Measurements from ENCODE around the gene CDKN1C. TPM values are rescaled to one million over a fixed set of nuclear protein-coding genes. Genes with fewer than 3 reads are reported as not detected.
A peak's percentile ranks its signal among the peaks of the same experiment; 100 is the strongest.

The CDKN1C gene
- total RNA-seq, 1 experiment from 2014 or later: 12.9 TPM

DNA sequence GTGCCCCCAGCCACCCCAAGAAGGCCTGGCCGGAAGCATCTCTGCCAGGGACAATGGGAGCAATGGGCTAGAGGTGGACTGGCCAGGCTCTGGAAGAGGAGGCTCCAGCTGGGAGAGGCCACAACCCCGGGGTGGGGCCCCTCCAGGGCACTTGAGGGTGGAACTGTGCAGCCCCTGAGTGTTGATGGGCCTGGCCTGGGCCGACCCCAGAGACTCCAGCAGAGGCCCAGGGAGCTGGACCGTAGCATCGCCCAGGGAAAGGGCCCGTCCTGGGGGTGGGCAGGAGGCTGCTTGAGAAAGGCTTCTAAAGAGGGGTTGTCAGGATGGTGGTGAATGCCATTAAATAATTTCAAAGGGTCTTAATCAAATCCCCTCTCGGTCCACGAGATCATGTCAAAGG is 30.4 kb downstream of the CDKN1C start:
- Histone ChIP-seq H4K20me1 (ENCODE audit: low read length) (no peaks in the 10 kb centered on the region), H3K79me2 (ENCODE audit: low read length) (no peaks in the 10 kb centered on the region), H3F3A (ENCODE audit: low read length, unreplicated experiment) (no peaks in the 10 kb centered on the region), H3K27ac (ENCODE audit: low read length) (no peak overlapping the region), H3K36me3 (ENCODE audit: low read depth, low read length) (no peaks in the 10 kb centered on the region), H3K4me2 (ENCODE audit: low read length) (no peak overlapping the region), H3K27me3 (ENCODE audit: low read length) (no peaks in the 10 kb centered on the region), H3K9ac (ENCODE audit: low read length) (no peak overlapping the region), H3K4me1 (ENCODE audit: insufficient read depth, low read length) (no peaks in the 10 kb centered on the region), H2AFZ (ENCODE audit: low read length) (no peak overlapping the region), H3K9me2 (replicated peaks; ENCODE audit: low read length) (no peaks in the 10 kb centered on the region), H3K9me3 (ENCODE audit: low read length) (no peaks in the 10 kb centered on the region), H3K4me3 (ENCODE audit: low read length) (no peak overlapping the region)
- POLR2A ChIA-PET (ENCODE audit: unreplicated experiment): no interaction called here
- CTCF ChIA-PET: interaction anchor here (0.6 kb wide), 1 partner anchor 36 kb away, joined by 3 read pairs; no protein-coding TSS in a partner anchor
- DNase-seq (no peak), ATAC-seq (no peak)
- BruUV-seq (replicated peaks): no TSS peak
- intact Hi-C loops (cut with micrococcal nuclease): no loop called here
- TF ChIP-seq EZH2 (IDR thresholded peaks at IDR 0.05; ENCODE audit: low read length, unreplicated experiment): no peak
- TF ChIP-seq, protein P1, sequence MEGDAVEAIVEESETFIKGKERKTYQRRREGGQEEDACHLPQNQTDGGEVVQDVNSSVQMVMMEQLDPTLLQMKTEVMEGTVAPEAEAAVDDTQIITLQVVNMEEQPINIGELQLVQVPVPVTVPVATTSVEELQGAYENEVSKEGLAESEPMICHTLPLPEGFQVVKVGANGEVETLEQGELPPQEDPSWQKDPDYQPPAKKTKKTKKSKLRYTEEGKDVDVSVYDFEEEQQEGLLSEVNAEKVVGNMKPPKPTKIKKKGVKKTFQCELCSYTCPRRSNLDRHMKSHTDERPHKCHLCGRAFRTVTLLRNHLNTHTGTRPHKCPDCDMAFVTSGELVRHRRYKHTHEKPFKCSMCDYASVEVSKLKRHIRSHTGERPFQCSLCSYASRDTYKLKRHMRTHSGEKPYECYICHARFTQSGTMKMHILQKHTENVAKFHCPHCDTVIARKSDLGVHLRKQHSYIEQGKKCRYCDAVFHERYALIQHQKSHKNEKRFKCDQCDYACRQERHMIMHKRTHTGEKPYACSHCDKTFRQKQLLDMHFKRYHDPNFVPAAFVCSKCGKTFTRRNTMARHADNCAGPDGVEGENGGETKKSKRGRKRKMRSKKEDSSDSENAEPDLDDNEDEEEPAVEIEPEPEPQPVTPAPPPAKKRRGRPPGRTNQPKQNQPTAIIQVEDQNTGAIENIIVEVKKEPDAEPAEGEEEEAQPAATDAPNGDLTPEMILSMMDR (conservative IDR thresholded peaks at IDR 0.05; ENCODE audit: low read depth, low read length): no peak
- TF ChIP-seq EZH2phosphoT487 (IDR thresholded peaks at IDR 0.05; ENCODE audit: borderline replicate concordance, low read length): no peak

DNA sequence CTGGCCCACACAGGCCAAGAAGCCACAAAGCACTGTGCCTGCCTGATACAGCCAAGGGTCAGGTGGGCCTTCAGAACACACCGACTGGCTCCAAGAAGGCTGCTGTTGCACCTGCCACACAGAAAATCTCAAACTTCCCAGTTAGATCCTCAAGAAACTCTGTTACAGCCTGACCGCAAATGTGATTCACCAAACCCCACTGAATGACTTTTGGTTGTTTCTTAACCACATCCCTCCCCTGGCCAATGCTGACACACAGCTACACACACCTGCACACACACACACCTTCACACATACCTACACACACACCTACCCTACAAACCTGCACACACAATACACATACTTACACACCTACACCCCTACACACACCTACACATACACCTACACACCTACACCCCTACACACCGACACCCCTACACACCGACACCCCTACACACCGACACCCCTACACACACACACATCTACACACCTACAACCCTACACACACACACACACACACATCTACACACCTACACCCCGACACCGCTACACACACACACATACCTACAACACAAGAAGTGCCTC is 31.5 kb downstream of the CDKN1C start:
- no peaks in the 10 kb centered on the region for H3K4me1 ChIP-seq (ENCODE audit: insufficient read depth, low read length)
- no peak overlapping the region for H3K9ac ChIP-seq (ENCODE audit: low read length)
- no peaks in the 10 kb centered on the region for H3K27me3 ChIP-seq (ENCODE audit: low read length)
- ChIA-PET POLR2A (ENCODE audit: unreplicated experiment) (no interaction called here), CTCF (no interaction called here)
- TF ChIP-seq EZH2phosphoT487 (IDR thresholded peaks at IDR 0.05; ENCODE audit: borderline replicate concordance, low read length): no peak
- TF ChIP-seq EZH2 (IDR thresholded peaks at IDR 0.05; ENCODE audit: low read length, unreplicated experiment): no peak
- H2AFZ ChIP-seq (ENCODE audit: low read length): no peak overlapping the region
- intact Hi-C loops (cut with micrococcal nuclease): no loop called here
- H3F3A ChIP-seq (ENCODE audit: low read length, unreplicated experiment): no peaks in the 10 kb centered on the region
- no TSS peak for BruUV-seq (replicated peaks)
- no peaks in the 10 kb centered on the region for H3K79me2 ChIP-seq (ENCODE audit: low read length)
- no peaks in the 10 kb centered on the region for H3K9me3 ChIP-seq (ENCODE audit: low read length)
- no peak overlapping the region for H3K4me3 ChIP-seq (ENCODE audit: low read length)
- no peak overlapping the region for H3K27ac ChIP-seq (ENCODE audit: low read length)
- ATAC-seq (no peak), DNase-seq (peak; percentile 46)
- no peak overlapping the region for H3K4me2 ChIP-seq (ENCODE audit: low read length)
- H3K9me2 ChIP-seq (replicated peaks; ENCODE audit: low read length): no peaks in the 10 kb centered on the region
- no peaks in the 10 kb centered on the region for H3K36me3 ChIP-seq (ENCODE audit: low read depth, low read length)
- no peaks in the 10 kb centered on the region for H4K20me1 ChIP-seq (ENCODE audit: low read length)

DNA sequence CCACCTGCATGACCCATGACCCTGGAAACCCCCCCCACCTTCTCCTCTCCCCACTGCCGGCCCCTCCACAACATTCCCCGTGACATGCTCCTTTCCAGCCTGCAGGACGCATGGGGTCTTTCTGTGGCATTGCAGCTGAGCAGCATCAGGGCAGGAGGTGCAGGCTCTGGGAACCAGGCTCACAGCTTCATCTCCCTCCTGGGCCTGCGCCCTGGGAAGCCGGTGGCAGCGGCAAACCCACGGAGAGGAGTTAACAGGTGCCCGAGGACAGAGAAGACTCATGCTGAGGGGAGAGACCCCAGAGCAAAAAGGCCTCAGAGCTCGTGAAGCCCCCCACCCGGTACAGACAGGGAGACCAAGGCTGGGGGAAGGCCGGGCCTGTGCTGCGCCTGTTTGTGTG is 32.2 kb downstream of the CDKN1C start:
- no peaks in the 10 kb centered on the region for H3K27me3 ChIP-seq (ENCODE audit: low read length)
- no peaks in the 10 kb centered on the region for H3K9me2 ChIP-seq (replicated peaks; ENCODE audit: low read length)
- no peaks in the 10 kb centered on the region for H3K9me3 ChIP-seq (ENCODE audit: low read length)
- no peak overlapping the region for H3K9ac ChIP-seq (ENCODE audit: low read length)
- no TSS peak for BruUV-seq (replicated peaks)
- H3K27ac ChIP-seq (ENCODE audit: low read length): no peak overlapping the region
- H3K36me3 ChIP-seq (ENCODE audit: low read depth, low read length): no peaks in the 10 kb centered on the region
- ChIA-PET CTCF (no interaction called here), POLR2A (ENCODE audit: unreplicated experiment) (no interaction called here)
- H3K79me2 ChIP-seq (ENCODE audit: low read length): no peaks in the 10 kb centered on the region
- no peaks in the 10 kb centered on the region for H4K20me1 ChIP-seq (ENCODE audit: low read length)
- no peaks in the 10 kb centered on the region for H3K4me1 ChIP-seq (ENCODE audit: insufficient read depth, low read length)
- ATAC-seq (no peak), DNase-seq (no peak)
- H3F3A ChIP-seq (ENCODE audit: low read length, unreplicated experiment): no peaks in the 10 kb centered on the region
- TF ChIP-seq EZH2phosphoT487 (IDR thresholded peaks at IDR 0.05; ENCODE audit: borderline replicate concordance, low read length) (no peak), EZH2 (IDR thresholded peaks at IDR 0.05; ENCODE audit: low read length, unreplicated experiment) (no peak)
- TF ChIP-seq, protein P1 (conservative IDR thresholded peaks at IDR 0.05; ENCODE audit: low read depth, low read length): no peak
- no peak overlapping the region for H2AFZ ChIP-seq (ENCODE audit: low read length)
- no peak overlapping the region for H3K4me3 ChIP-seq (ENCODE audit: low read length)
- intact Hi-C loops (cut with micrococcal nuclease): no loop called here
- H3K4me2 ChIP-seq (ENCODE audit: low read length): no peak overlapping the region
